HG03457 (cell line): ENCODE results near the gene HOXB1.
"Not testable (repeated sequence)": the region's sequence is repeated elsewhere in the genome, so short reads cannot be mapped to it uniquely, and the experiment has no call there.

Experiments
- ATAC-seq: cut with Tn5 transposase; IDR thresholded peaks from one replicate; pipeline ENCODE4 v1.9.1; 2021; ENCODE audit warnings: moderate number of reproducible peaks; ENCODE audit not compliant: unreplicated experiment

The HOXB1 gene

DNA sequence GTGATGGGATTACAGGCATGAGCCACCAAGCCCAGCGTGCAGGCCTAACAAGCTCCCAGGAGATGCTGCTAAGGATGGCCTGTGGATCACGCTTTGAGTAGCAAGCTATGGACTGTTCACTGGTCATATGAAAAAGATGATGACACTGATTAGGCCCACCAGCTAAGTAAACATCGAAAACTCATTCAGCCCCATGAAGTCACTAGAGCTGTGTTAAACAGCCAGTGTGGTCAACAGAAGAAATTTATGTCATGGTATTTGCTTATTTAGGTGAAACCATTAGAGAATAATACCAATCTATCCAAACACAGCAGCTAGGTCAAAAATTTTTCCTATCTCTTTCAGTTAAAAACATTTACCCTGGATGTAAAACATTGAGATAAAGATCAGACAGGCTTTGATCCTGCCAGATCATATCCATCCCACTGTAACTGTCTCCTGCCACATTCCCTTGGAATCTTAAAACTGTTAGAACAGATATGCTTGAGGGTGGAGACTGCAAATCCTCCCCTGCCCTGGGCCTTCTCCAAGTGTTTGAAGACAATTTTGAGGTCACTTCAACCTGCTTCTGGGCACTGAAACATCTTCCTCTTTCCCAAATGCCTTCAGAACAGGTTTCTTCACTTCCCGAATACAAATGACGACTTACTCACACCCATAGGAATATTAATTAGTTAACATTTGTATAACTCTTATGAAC, 30.9 kb downstream of the HOXB1 start:
- ATAC-seq: no peak

DNA sequence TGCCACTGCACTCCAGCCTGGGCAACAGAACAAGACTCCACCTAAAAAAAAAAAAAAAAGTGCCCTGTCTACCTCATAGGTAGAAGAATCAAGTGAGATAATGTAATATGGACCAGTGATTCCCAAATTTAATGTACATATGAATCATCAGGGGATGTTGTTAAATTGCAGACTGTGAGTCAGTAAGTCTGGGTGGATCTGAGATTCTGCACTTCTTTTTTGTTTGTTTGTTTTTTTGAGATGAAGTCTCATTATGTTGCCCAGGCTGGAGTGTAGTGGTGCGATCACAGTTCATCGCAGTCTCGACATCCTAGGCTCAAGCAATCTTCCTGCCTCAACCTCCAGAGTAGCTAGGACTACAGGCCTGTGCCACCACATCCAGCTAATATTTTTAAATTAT, 31.6 kb downstream of the HOXB1 start:
- no peak for ATAC-seq

DNA sequence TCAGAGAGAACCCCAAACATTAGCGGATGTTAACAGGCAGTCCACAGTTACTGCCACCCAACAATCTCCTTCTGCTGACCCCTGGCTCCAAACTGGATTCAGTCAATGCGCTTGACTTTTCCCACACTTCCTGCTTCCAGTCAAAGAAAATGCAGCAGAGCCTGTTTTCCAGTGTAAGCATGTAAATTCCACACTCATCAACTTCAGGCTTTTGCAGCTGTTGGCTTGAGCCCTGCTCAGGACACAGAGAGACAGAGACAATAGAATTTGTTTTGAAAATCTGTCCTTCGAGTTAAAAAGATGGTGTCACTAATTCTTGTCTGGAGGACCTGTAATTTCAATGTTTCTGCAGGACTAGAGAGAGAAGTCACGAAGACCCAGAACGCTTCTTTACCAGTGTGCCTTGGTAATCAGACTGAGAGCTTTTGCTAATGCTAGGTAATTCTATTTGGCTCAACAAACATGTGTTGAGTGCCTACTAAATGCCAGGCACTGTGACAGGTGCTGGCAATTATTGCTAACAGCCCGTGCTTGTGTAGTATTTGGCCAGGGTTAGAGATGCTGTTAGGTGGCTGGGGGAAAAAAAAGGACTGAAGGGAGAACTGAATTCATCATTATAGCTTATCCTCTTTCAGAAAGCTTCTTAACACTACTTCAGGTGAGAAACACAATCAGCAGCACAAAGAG, 32.5 kb downstream of the HOXB1 start:
- no peak for ATAC-seq

DNA sequence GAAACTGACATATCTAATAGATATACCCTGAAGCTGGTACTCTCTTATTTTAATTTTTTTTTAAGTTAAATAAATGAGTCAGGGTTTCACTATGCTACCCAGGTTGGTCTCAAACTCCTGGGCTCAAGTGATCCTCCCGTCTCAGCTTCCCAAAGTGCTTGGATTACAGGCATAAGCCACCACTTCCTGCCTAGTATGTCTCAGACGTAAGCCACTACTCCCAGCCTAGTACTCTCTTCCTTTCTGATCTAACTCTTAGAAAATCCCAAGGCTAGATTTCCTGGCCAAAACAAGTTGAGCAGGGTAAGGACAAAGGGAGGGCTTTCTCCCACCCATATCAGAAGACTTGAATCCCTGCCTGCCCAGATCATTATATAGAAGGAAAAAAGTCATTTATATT, 33.7 kb downstream of the HOXB1 start:
- no peak for ATAC-seq

GRCh38 chr17:48494335-48494734, 36.5 kb downstream of the HOXB1 start:
- ATAC-seq: no peak

DNA sequence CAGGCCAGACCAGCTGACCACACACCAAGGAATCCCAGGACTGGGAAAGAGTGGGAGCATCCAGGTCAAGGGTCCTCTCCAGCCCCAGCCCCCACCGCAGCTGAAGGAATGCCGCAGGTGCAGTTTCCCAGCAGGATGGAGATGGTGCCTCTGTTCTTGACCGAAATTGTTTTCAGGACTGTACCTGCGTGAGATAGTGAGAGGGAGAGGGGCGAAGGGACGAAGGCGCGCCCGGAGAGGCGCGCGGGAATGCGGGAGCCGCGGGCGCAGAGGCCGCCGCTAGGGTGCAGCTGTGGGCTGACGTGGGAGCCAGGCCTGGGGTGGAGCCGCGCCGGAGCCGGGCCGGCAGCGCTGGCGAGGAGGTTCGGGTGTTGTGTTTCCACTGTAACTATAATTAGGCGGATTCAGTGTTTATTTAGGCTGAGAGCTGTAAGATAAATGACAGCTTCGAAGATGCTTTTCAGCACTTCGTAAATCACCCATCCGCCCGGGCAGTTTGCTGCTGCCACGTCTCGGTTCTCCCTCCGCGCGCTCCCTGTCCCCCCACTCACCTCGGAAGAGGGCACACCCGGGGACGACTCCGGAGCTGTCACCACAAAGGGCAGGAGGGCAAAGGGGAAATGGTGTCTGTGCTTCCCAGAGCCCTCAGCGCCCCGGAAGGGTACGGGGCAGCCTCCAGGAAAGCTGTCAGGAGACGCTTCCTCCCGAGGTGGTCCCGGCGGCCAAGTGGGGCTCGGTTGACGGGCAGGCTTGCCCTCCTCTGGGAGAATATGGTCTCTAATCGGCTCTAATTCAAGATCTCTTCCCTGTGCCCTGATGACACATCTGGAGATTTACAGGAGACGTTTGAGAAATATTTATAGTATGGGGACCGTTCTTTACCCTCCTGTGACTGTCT, 38.2 kb downstream of the HOXB1 start:
- no peak for ATAC-seq

DNA sequence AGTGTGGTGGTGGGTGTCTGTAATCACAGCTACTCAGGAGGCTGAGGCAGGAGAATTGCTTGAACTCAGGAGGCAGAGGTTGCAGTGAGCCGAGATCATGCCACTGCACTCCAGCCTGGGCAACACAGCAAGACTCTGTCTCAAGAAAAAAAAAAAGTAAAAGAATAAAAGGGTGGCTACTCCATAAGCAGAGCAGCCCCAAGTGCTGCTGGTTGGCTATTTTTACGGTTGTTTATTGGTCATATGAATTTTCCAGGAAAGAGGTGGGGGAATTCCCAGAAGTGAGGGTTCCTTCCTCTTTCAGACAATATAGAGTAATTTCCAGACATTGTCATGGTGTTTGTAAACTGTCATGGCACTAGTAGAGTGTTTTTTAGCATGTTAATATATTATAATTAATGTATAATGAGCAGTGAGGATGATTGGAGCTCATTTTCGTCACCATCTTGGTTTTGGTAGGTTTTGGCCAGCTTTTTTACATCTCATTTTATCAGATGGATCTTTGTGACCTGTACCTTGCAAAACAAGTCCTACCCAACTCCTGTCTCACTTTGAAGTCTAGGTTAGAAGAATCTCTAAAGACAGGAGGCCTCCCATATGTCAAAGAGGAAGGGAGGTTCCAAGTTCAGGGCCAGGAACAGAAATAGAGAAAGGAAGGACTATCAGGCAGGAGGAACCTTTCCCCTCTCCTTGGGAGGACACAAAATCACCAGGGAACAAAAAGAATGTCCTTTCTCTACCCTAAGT, 39.1 kb downstream of the HOXB1 start:
- no peak for ATAC-seq

DNA sequence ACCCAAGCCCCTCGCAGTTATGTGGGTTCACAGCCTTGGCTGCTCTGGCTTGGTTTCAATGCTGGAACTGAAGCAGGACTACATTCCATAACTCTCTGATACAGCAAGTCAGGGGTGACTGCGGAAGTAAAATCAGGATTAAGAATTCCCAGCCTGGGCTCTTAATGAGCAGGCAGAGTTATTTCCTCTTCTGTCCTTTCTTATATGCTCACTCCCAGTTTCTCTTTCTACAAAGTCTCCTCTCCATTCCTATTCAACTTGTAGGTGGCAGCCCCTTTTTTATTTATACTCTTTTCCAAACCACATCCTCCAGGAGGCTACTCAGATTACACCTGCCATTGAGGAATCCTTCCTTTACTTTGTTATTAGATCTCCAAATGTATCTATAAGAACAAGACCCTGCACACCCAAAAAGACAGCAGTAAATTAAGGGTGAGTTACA, 40.3 kb downstream of the HOXB1 start:
- no peak for ATAC-seq

GRCh38 chr17:48489781-48490180, 41.0 kb downstream of the HOXB1 start:
- ATAC-seq: no peak

DNA sequence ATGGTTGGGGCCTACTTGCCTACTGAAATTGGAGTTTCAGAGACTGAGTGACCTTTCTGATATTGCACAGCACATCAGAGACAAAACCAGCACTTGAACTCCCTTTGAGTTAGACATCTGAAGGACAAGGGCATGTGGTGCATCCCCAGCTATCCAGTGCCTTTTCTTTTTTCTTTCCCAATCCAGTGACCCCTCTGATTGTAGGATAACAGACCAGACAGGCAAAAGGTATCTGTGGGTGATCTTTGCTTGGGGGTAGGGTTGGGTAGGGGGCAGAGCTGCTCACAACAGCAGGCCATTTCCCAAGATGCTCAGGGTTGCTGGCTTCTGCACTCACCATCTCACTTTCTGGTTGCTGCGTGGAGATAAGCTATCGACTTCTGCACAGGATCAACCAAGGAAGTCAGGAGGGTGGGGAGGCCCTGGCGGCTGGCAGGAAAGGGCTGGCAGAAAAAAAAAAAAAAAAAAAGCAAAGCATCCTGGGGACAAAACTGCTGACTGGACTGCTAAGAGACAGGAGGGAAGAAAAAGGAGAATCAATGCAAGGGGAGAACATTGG, 42.2 kb downstream of the HOXB1 start:
- ATAC-seq: no peak

DNA sequence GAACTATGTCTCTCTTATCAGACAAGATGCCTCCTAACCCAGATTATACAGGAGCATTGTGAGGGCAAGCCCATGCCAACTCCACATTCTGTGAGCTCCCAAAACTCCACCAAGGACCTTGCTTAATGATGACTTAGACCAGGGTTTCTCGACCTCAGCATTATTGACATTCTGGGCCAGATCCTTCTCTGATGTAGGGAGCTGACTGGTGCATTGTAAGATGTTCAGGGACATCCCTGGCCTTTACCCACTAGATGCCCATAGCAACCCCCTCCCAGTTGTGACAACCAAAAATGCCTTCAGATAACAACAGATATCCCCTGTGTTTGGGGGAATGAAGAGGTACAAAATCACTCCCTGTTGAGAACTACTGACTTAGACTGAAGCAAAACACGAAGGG, 43.6 kb downstream of the HOXB1 start:
- ATAC-seq: no peak

DNA sequence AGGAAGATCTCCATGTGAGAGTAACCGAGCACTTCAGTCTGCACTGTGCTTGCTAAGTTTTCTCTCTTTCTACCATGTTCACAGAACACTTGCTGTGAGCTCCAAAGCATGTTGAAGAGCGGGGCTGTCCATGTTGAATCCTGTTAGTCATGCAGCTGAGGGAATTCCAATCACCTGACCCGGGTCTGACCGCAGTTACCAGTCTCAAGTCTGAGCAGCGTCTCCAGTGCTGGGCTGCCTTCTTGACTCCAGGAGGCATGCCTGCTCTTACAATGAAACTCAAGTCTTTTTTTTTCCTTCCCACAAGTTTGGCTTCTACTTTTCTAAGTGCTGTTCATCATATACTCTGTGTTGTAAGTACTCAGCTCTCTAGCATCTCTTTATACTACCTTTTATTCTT, 44.3 kb downstream of the HOXB1 start:
- no peak for ATAC-seq

DNA sequence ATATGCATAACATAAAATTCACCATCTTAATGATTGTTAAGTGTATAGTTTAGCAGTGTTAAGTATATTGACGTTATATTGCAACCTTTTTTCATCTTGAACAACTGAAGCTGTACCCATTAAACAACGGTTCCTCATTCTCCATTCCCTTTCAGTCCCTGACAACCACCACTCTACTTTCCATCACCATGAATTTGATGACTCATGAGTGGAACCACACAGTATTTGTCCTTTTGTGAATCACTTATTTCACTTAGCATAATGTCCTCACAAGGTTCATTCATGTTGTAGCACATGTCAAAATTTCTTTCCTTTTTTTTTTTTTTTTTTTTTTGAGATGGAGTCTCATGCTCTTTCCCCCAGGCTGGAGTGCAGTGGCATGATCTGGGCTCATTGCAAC, 46.0 kb downstream of the HOXB1 start:
- no peak for ATAC-seq

GRCh38 chr17:48484256-48484655, 46.6 kb downstream of the HOXB1 start:
- ATAC-seq: no peak

- ATAC-seq: no peak
Observed at GRCh38 chr17:48483471-48484131, 47.2 kb downstream of the HOXB1 start.

GRCh38 chr17:48483004-48483403, 47.8 kb downstream of the HOXB1 start:
- ATAC-seq: no peak

GRCh38 chr17:48482301-48482700, 48.5 kb downstream of the HOXB1 start:
- not testable (repeated sequence) for ATAC-seq

DNA sequence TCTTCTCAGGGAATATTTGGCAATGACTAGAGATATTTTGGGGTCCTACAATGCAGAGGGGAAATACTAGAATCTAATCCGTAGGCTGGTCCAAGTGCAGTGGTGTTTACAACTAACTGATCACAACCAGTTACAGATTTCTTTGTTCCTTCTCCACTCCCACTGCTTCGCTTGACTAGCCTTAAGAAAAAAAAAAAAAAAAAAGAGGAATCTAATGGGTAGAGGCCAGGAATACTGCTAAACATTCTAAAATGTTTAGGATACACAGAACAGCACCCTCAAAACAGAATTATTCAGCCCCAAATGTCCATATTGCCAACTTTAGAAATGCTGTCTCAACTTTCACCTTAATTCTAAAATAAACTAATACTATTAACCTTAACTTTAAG, 51.8 kb downstream of the HOXB1 start:
- ATAC-seq: no peak
